Parathyroid adenoma (tissue), 2 donors: ENCODE results near the gene GTPBP3.

Source experiments
- H2AFZ ChIP-seq: fragments of 300-600 bp; sonication (generic); one replicate; pipeline ENCODE4 v1.7.0; 2017; ENCODE audit warnings: antibody characterized with exemption, mild to moderate bottlenecking
- H3K27ac ChIP-seq: fragments of 300-600 bp; sonication (generic); one replicate; pipeline ENCODE4 v1.7.0; 2017
- H3K27me3 ChIP-seq: fragments of 300-600 bp; sonication (generic); one replicate; pipeline ENCODE4 v1.7.0; 2017; ENCODE audit warnings: low read length; ENCODE audit not compliant: control insufficient read depth, insufficient read depth
- H3K36me3 ChIP-seq: fragments of 300-600 bp; sonication (generic); one replicate; pipeline ENCODE4 v1.7.0; 2017; ENCODE audit warnings: low read length; ENCODE audit not compliant: control insufficient read depth, insufficient read depth
- H3K4me1 ChIP-seq: fragments of 300-600 bp; sonication (generic); one replicate; pipeline ENCODE4 v1.7.0; 2017; ENCODE audit warnings: control low read depth
- H3K4me2 ChIP-seq: fragments of 300-600 bp; sonication (generic); one replicate; pipeline ENCODE4 v1.7.0; 2017; ENCODE audit warnings: low read length
- H3K4me3 ChIP-seq: fragments of 300-600 bp; sonication (generic); one replicate; pipeline ENCODE4 v1.7.0; 2017; ENCODE audit warnings: low read depth, low read length
- H3K79me2 ChIP-seq: fragments of 300-600 bp; sonication (generic); one replicate; pipeline ENCODE4 v1.7.0; 2017; ENCODE audit warnings: control low read depth
- H3K9ac ChIP-seq: fragments of 300-600 bp; sonication (generic); one replicate; pipeline ENCODE4 v1.7.0; 2017; ENCODE audit warnings: mild to moderate bottlenecking
- H3K9me3 ChIP-seq: fragments of 300-600 bp; sonication (generic); one replicate; pipeline ENCODE4 v1.7.0; 2017; ENCODE audit warnings: low read length; ENCODE audit not compliant: control insufficient read depth
- CTCF ChIP-seq: fragments of 300-600 bp; sonication (generic); IDR thresholded peaks from one replicate; pipeline ENCODE4 v1.7.0; 2017; ENCODE audit warnings: antibody characterized with exemption, mild to moderate bottlenecking
- donor health status: primary hyperparathyroidism.

GTPBP3 gene

GRCh38 chr19:17324357-17325114, 12.8 kb upstream of the GTPBP3 start:
- Histone ChIP-seq H3K4me3 (no peak overlapping the region), H3K27me3 (no peaks in the 10 kb centered on the region), H3K9me3 (no peaks in the 10 kb centered on the region), H3K27ac (no peak overlapping the region), H3K9ac (no peak overlapping the region), H2AFZ (no peak overlapping the region), H3K36me3 (no peaks in the 10 kb centered on the region), H3K79me2 (no peaks in the 10 kb centered on the region), H3K4me1 (no peaks in the 10 kb centered on the region), H3K4me2 (no peak overlapping the region)
- TF ChIP-seq CTCF = no peak

GRCh38 chr19:17325133-17325532, 12.2 kb upstream of the GTPBP3 start:
- Histone ChIP-seq H3K9ac (no peak overlapping the region), H3K36me3 (no peaks in the 10 kb centered on the region), H3K79me2 (no peaks in the 10 kb centered on the region), H3K4me3 (no peak overlapping the region), H3K4me2 (no peak overlapping the region), H3K4me1 (no peaks in the 10 kb centered on the region), H3K27ac (no peak overlapping the region), H2AFZ (no peak overlapping the region), H3K27me3 (no peaks in the 10 kb centered on the region), H3K9me3 (no peaks in the 10 kb centered on the region)
- no peak for TF ChIP-seq CTCF

GRCh38 chr19:17325881-17326594, 11.3 kb upstream of the GTPBP3 start:
- no peak for TF ChIP-seq CTCF
- Histone ChIP-seq H3K27me3 (no peaks in the 10 kb centered on the region), H3K79me2 (no peaks in the 10 kb centered on the region), H2AFZ (no peak overlapping the region), H3K9me3 (no peaks in the 10 kb centered on the region), H3K4me1 (no peaks in the 10 kb centered on the region), H3K36me3 (no peaks in the 10 kb centered on the region), H3K9ac (no peak overlapping the region), H3K4me3 (no peak overlapping the region), H3K27ac (no peak overlapping the region), H3K4me2 (no peak overlapping the region)

GRCh38 chr19:17326595-17326966, 10.8 kb upstream of the GTPBP3 start:
- TF ChIP-seq CTCF = no peak
- no peak overlapping the region for H3K4me2 ChIP-seq
- no peaks in the 10 kb centered on the region for H3K36me3 ChIP-seq
- no peaks in the 10 kb centered on the region for H3K9me3 ChIP-seq
- H2AFZ ChIP-seq = no peak overlapping the region
- H3K4me1 ChIP-seq = no peaks in the 10 kb centered on the region
- no peak overlapping the region for H3K4me3 ChIP-seq
- no peaks in the 10 kb centered on the region for H3K27me3 ChIP-seq
- no peaks in the 10 kb centered on the region for H3K79me2 ChIP-seq
- H3K9ac ChIP-seq = no peak overlapping the region
- no peak overlapping the region for H3K27ac ChIP-seq
